ENCODE measurements around the gene CSTPP1.

GRCh38 chr11:47111318-47111804 lies 174.8 kb downstream of the CSTPP1 start:
- TF ChIP-seq, protein P1, sequence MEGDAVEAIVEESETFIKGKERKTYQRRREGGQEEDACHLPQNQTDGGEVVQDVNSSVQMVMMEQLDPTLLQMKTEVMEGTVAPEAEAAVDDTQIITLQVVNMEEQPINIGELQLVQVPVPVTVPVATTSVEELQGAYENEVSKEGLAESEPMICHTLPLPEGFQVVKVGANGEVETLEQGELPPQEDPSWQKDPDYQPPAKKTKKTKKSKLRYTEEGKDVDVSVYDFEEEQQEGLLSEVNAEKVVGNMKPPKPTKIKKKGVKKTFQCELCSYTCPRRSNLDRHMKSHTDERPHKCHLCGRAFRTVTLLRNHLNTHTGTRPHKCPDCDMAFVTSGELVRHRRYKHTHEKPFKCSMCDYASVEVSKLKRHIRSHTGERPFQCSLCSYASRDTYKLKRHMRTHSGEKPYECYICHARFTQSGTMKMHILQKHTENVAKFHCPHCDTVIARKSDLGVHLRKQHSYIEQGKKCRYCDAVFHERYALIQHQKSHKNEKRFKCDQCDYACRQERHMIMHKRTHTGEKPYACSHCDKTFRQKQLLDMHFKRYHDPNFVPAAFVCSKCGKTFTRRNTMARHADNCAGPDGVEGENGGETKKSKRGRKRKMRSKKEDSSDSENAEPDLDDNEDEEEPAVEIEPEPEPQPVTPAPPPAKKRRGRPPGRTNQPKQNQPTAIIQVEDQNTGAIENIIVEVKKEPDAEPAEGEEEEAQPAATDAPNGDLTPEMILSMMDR (IDR thresholded peaks at IDR 0.05), result no peak
- TF ChIP-seq POLR2A (IDR thresholded peaks at IDR 0.05), result no peak

All from right lobe of liver (tissue), 4 donors.